Gastroesophageal sphincter (tissue), 3 donors: ENCODE measurements around the gene MASP2.

Experiments
- POLR2A ChIP-seq, 2 donors: fragments of 450-650 bp; IDR thresholded peaks; one replicate each; pipeline ENCODE4 v1.6.1; 2017; ENCODE audit warnings: antibody characterized with exemption in 2 of 2, mild to moderate bottlenecking in 2 of 2, moderate library complexity in 1 of 2
- TF ChIP-seq, protein P1 (sequence below), 4 experiments: fragments of 200-600 bp in 2 of 4; fragments of 450-650 bp in 2 of 4; sonication (generic) in 1 of 4; IDR thresholded peaks; one replicate each; pipeline ENCODE4 v1.5.1; 2017 to 2019; ENCODE audit warnings: antibody characterized with exemption in 4 of 4, mild to moderate bottlenecking in 2 of 4, moderate library complexity in 2 of 4

DNA sequence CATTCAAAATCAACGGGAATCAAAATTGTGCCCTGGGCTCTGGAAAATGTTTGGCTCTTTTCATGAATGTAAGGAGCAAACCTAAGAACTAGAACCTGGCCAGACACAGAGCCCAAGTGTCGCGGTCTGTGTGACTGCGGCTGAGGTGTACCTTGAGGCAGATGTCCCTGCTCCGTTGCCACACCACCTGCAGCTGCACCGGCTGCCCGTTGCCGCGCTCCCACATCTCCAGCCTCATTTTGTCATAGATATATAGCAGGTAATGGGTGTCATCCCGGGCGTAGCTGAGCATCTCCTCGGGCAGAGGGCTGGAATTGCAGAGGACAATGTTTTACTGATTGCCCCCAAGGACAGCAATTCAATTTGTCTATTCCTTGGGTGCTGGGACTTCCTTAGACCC lies 33.9 kb upstream of the MASP2 start:
- no peak for TF ChIP-seq POLR2A (IDR thresholded peaks at IDR 0.05)
- TF ChIP-seq, protein P1, sequence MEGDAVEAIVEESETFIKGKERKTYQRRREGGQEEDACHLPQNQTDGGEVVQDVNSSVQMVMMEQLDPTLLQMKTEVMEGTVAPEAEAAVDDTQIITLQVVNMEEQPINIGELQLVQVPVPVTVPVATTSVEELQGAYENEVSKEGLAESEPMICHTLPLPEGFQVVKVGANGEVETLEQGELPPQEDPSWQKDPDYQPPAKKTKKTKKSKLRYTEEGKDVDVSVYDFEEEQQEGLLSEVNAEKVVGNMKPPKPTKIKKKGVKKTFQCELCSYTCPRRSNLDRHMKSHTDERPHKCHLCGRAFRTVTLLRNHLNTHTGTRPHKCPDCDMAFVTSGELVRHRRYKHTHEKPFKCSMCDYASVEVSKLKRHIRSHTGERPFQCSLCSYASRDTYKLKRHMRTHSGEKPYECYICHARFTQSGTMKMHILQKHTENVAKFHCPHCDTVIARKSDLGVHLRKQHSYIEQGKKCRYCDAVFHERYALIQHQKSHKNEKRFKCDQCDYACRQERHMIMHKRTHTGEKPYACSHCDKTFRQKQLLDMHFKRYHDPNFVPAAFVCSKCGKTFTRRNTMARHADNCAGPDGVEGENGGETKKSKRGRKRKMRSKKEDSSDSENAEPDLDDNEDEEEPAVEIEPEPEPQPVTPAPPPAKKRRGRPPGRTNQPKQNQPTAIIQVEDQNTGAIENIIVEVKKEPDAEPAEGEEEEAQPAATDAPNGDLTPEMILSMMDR (IDR thresholded peaks at IDR 0.05) = no peak
